Heart right ventricle (tissue), 16 donors: ENCODE measurements around the gene GSTO1. TPM values are rescaled to one million over a fixed set of nuclear protein-coding genes. Genes with fewer than 3 reads are reported as not detected.

Experiments
- ATAC-seq, 8 donors: fragments of 200-7000 bp; cut with Tn5 transposase; one replicate each; pipeline ENCODE4 v1.9.1; 2020; ENCODE audit warnings: mild to moderate bottlenecking in 8 of 8, moderate library complexity in 8 of 8, moderate number of reproducible peaks in 1 of 8
- DNase-seq, 2 donors: peaks; one replicate each; pipeline ENCODE4 v3.0.0-alpha.2; 2020
- H3K27ac ChIP-seq, 10 donors: fragments of 200-600 bp; sonication (generic) in 2 of 10; one replicate each; pipeline versions ENCODE4 v1.5.0 to v1.8.0; 2020 to 2022; ENCODE audit warnings: mild to moderate bottlenecking in 3 of 10
- H3K27me3 ChIP-seq, 7 donors: fragments of 200-600 bp; one replicate each; pipeline ENCODE4 v1.8.0; 2021 to 2022; ENCODE audit warnings: mild to moderate bottlenecking in 2 of 7
- H3K36me3 ChIP-seq, 9 donors: fragments of 200-600 bp; sonication (generic) in 1 of 9; one replicate each; pipeline versions ENCODE4 v1.5.0 to v1.8.0; 2020 to 2022; ENCODE audit warnings: mild to moderate bottlenecking in 2 of 9
- H3K4me1 ChIP-seq, 9 donors: fragments of 200-600 bp; sonication (generic) in 1 of 9; one replicate each; pipeline versions ENCODE4 v1.5.0 to v1.8.0; 2020 to 2022; ENCODE audit warnings: mild to moderate bottlenecking in 4 of 9
- H3K4me3 ChIP-seq, 10 donors: fragments of 200-600 bp; sonication (generic) in 2 of 10; one replicate each; pipeline versions ENCODE4 v1.5.0 to v1.8.0; 2020 to 2022; ENCODE audit warnings: mild to moderate bottlenecking in 7 of 10, moderate library complexity in 2 of 10
- H3K9me3 ChIP-seq, 11 donors: fragments of 200-600 bp in 10 of 11; sonication (generic) in 2 of 11; one replicate each; pipeline versions ENCODE4 v1.5.0 to v1.8.0; 2013 to 2022; ENCODE audit warnings: mild to moderate bottlenecking in 2 of 11, control low read depth in 1 of 11, moderate library complexity in 1 of 11
- WGBS, 2 donors: extraction: QIAGEN DNeasy Blood & Tissue Kit; methylation state at CpG; one replicate each; pipeline ENCODE4 v1.1.7; 2013; ENCODE audit warnings: inconsistent platforms in 1 of 2; 5-methylcytosine and 5-hydroxymethylcytosine counted together
- intact Hi-C, 10 donors: fragments of 100-400 bp; cut with DNase I; formaldehyde crosslinking; loops; one replicate each; pipeline versions ENCODE4 v1.11.1 to v1.14.2; 2022
- long read RNA-seq, 3 donors: library from polyadenylated mRNA; unstranded; transcript quantifications; one replicate each; pipeline ENCODE4 v2.0.0, GENCODE V29; 2020 to 2021
- polyA plus RNA-seq, 2 donors: library from polyadenylated mRNA; stranded (reverse); fragments of 200-250 nt; gene quantifications; one replicate each; pipeline ENCODE4 v1.2.3, GENCODE V29; 2013
- total RNA-seq, 10 donors: library from RNA; stranded (reverse); fragmentation: NEBNext Ultra II Directional in 3 of 10; extraction: Animal tissue kit (Norgen Biotek cat#: 25700) in 3 of 10; gene quantifications; one replicate each; pipeline versions ENCODE4 v1.2.1 to v1.2.4, GENCODE V29; 2021 to 2023
- TF ChIP-seq, protein P1 (sequence below), 9 donors: fragments of 200-600 bp; sonication (generic) in 2 of 9; IDR thresholded peaks; one replicate each; pipeline versions ENCODE4 v1.5.0 to v1.8.0; 2021 to 2022; ENCODE audit warnings: antibody characterized with exemption in 9 of 9, mild to moderate bottlenecking in 5 of 9, moderate library complexity in 1 of 9
- donor health status: Arrhythmogenic right ventricular cardiomyopathy.
- donor health status: ischemic (EF 13 %, LVEDD 7.1; RV severe dilation, severe dysfunction).
- donor health status: healthy with polysubstance abuse.
- donor health status: DM: no; HTN: yes; CAD: no.
- donor health status: DM: no; HTN: no; CAD: no.
- donor health status: ischemic (EF 25% LVEDD 6.9; RV normal size, moderate dysfunction).
- donor health status: ischemic (EF 25% LVEDD 5.7; RV mildly dilated, moderate dysfunction).
- donor health status: healthy.
- donor health status: DM: yes; HTN: yes; CAD: no.
- donor health status: Ischemic cardiomyopathy.
- donor health status: ischemic (EF 35%, LVEDD 5.7; RV mildly dilated, moderate dysfunction).
- donor health status: nonischemic (EF 11% LVEDD 7.7; RV severe dilation, severe dysfunction).
- donor health status: DM: yes; HTN: yes; CAD: no.
- donor health status: PGD.
- donor health status: ischemic (EF 29% LVEDD 5.4; RV normal size, mild dysfunction).
- donor health status: nonischemic (EF 23%, LVEDD 6.1; RV moderate dilation, normal function).

GSTO1 gene
- 100 to 1,000 TPM; 161 to 372 (median 220) TPM for total RNA-seq
- polyA plus RNA-seq = 100 to 1,000 TPM; 339 to 570 TPM
- long read RNA-seq, donor 1, transcript GSTO1-202 (6 exons, 972 nt) = major isoform, 64 of 81 reads
- long read RNA-seq, donor 1, transcript GSTO1-204 (5 exons, 829 nt) = minor isoform, 7 of 81 reads
- long read RNA-seq, donor 1, partial matches to known transcripts = 2 of 81 reads
- long read RNA-seq, donor 1, other reads (novel, unspliced or antisense) = 4 of 81 reads
- long read RNA-seq, donor 2, transcript GSTO1-204 (5 exons, 829 nt) = minor isoform, 17 of 136 reads
- long read RNA-seq, donor 2, transcript GSTO1-201 (5 exons, 900 nt) = minor isoform, 5 of 136 reads
- long read RNA-seq, donor 2, transcript GSTO1-202 (6 exons, 972 nt) = major isoform, 103 of 136 reads
- long read RNA-seq, donor 2, partial matches to known transcripts = 4 of 136 reads
- long read RNA-seq, donor 2, other reads (novel, unspliced or antisense) = 7 of 136 reads
- long read RNA-seq, donor 3, transcript GSTO1-202 (6 exons, 972 nt) = major isoform, 33 of 45 reads
- long read RNA-seq, donor 3, transcript GSTO1-204 (5 exons, 829 nt) = minor isoform, 6 of 45 reads
- long read RNA-seq, donor 3, partial matches to known transcripts = 0 of 45 reads
- long read RNA-seq, donor 3, other reads (novel, unspliced or antisense) = 3 of 45 reads

GRCh38 chr10:104254493-104255310, at the start of gene GSTO1:
Gene GSTO1 (plus strand): TSS chr10:104254892. CDS start chr10:104254929, 37 bp downstream.
- intact Hi-C loops = loop anchor here in 3 of 10 donors (5.0 to 10.0 kb wide), 2 partner anchors 130 to 132 kb away; partner anchors contain the start of gene SFR1 (in 3 of the 3)
- Histone ChIP-seq H3K27ac (peak within 1 kb of the TSS; percentile 96 to 100 (median 99)), H3K4me3 (peak within 1 kb of the TSS; percentile 88 to 99 (median 94)), H3K27me3 (no peaks in the 10 kb centered on the region), H3K36me3 (peaks cover 0 to 35% (median 14%) of the 10 kb centered on the region in 9 donors), H3K4me1 (peaks cover 8 to 51% (median 37%) of the 10 kb centered on the region in 9 donors), H3K9me3 (no peaks in the 10 kb centered on the region)
- ATAC-seq (peak; percentile 88 to 93 (median 92)), DNase-seq (peak; percentile 84 to 86)
- WGBS, 2 donors = 1% methylated on average over 61 to 69 of the region's 69 CpGs
- TF ChIP-seq, protein P1, sequence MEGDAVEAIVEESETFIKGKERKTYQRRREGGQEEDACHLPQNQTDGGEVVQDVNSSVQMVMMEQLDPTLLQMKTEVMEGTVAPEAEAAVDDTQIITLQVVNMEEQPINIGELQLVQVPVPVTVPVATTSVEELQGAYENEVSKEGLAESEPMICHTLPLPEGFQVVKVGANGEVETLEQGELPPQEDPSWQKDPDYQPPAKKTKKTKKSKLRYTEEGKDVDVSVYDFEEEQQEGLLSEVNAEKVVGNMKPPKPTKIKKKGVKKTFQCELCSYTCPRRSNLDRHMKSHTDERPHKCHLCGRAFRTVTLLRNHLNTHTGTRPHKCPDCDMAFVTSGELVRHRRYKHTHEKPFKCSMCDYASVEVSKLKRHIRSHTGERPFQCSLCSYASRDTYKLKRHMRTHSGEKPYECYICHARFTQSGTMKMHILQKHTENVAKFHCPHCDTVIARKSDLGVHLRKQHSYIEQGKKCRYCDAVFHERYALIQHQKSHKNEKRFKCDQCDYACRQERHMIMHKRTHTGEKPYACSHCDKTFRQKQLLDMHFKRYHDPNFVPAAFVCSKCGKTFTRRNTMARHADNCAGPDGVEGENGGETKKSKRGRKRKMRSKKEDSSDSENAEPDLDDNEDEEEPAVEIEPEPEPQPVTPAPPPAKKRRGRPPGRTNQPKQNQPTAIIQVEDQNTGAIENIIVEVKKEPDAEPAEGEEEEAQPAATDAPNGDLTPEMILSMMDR (IDR thresholded peaks at IDR 0.05) = peak in 3 of 9 donors; percentile 10 to 20 (median 16)

DNA sequence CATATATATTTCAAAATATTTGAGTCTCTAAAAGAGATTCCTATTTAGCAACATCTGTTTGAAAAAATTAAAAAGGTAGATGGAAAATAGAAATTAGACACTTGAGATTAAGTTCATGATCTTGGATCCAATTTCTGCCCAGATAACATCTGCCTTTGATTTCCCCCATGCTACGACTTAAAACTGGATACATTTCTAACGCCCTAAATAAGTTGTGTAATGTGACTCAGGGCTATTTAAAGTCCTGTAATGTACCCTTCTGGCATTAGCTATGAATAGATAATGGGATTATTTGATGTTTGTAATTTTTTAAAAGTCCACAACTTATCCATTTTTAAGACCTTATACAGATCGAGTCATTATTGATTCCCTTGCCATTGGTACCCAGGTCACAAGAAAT, 46.0 kb upstream of the GSTO1 start:
- H3K9me3 ChIP-seq = no peaks in the 10 kb centered on the region
- H3K27me3 ChIP-seq = peaks cover 0 to 3% (median 0%) of the 10 kb centered on the region in 7 donors
- intact Hi-C loops = loop anchor here in 9 of 10 donors (2.0 to 5.0 kb wide), 7 partner anchors 86 to 321 kb away; partner anchors contain the start of gene SFR1 (in 1 of the 9)
- no peak for ATAC-seq
- H3K4me1 ChIP-seq = peaks cover 0 to 7% (median 0%) of the 10 kb centered on the region in 9 donors
- H3K36me3 ChIP-seq = no peaks in the 10 kb centered on the region
- TF ChIP-seq, protein P1 (IDR thresholded peaks at IDR 0.05) = no peak
- no peak overlapping the region for H3K4me3 ChIP-seq
- H3K27ac ChIP-seq = no peak overlapping the region
- no peak for DNase-seq
- 36 to 44% methylated on average over 3 of the region's 3 CpGs for WGBS, 2 donors

- intact Hi-C loops = loop anchor here (2.0 to 10.0 kb wide), 11 partner anchors 87 to 495 kb away; partner anchors contain the start of gene SFR1 (in 1 of the 10)
- TF ChIP-seq, protein P1 (IDR thresholded peaks at IDR 0.05) = peak in 8 of 9 donors; percentile 14 to 71 (median 66)
- peaks cover 0 to 3% (median 0%) of the 10 kb centered on the region in 7 donors for H3K27me3 ChIP-seq
- H3K9me3 ChIP-seq = no peaks in the 10 kb centered on the region
- DNase-seq (peak in 1 of 2 donors; percentile 35), ATAC-seq (peak in 5 of 8 donors; percentile 47 to 77 (median 61))
- peaks cover 0 to 7% (median 0%) of the 10 kb centered on the region in 9 donors for H3K4me1 ChIP-seq
- no peak overlapping the region for H3K27ac ChIP-seq
- no peaks in the 10 kb centered on the region for H3K36me3 ChIP-seq
- 28 to 29% methylated on average over 2 of the region's 2 CpGs for WGBS, 2 donors
- no peak overlapping the region for H3K4me3 ChIP-seq
Measured at GRCh38 chr10:104209575-104210198, 45.0 kb upstream of the GSTO1 start.
